Measurements from ENCODE around the gene UST. TPM values are rescaled to one million over a fixed set of nuclear protein-coding genes. Genes with fewer than 3 reads are reported as not detected.

UST gene
- total RNA-seq, 1 donor from 2014 or later = 5.2 TPM

DNA sequence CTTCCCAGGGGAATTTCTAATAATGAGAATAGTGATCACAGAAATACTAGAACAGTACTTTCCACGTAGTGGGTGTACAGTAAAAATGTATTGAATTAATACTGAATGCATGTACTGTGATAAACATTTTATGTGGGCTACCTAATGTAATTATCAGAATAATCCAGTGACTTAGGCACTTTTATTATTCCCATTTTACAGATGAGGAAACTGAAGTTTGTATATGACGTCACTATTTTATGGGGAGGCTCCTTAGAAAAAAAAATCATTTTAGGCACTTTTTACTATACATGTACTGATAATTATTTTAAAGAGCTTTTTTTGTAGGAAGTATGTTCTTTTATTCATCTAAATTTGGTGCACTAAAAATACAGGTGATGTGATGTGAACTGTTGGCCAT lies 295.1 kb downstream of the UST start:
- TF ChIP-seq CTCF (IDR thresholded peaks at IDR 0.05; ENCODE audit: insufficient read depth, low read length, poor library complexity, severe bottlenecking) = no peak
- no peaks in the 10 kb centered on the region for H3K27me3 ChIP-seq (ENCODE audit: control insufficient read depth, insufficient read depth, low read length)
- no peak overlapping the region for H3K4me3 ChIP-seq (ENCODE audit: low read depth, low read length)
- DNase-seq (ENCODE audit: low read depth) = no peak
- H3K36me3 ChIP-seq (ENCODE audit: control insufficient read depth, insufficient read depth, low read length) = no peaks in the 10 kb centered on the region

GRCh38 chr6:149043476-149044130 lies 296.8 kb downstream of the UST start:
- peak; percentile 36 for TF ChIP-seq CTCF (IDR thresholded peaks at IDR 0.05; ENCODE audit: insufficient read depth, low read length, poor library complexity, severe bottlenecking)
- Histone ChIP-seq H3K36me3 (ENCODE audit: control insufficient read depth, insufficient read depth, low read length) (no peaks in the 10 kb centered on the region), H3K4me3 (ENCODE audit: low read depth, low read length) (no peak overlapping the region), H3K27me3 (ENCODE audit: control insufficient read depth, insufficient read depth, low read length) (no peaks in the 10 kb centered on the region)
- no peak for DNase-seq (ENCODE audit: low read depth)

DNA sequence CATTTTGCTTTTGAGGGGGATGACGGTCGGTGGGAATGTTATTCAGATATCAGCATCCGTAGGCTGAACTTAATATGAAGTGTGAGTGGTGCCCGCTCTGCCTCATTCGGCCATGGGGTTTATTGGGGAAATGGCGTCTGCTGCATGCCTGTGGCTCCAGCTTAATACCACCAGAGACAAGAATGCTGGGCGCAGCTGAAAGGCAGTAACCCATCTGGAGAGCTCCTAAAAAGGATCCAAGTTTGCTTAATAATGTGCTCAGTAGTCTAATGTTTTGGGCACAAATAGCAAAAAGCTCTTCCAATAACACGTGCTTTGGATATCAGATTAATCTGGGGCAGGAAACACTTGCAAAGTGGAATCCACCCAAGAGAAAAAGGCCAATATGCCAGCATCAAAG lies 297.7 kb downstream of the UST start:
- no peaks in the 10 kb centered on the region for H3K27me3 ChIP-seq (ENCODE audit: control insufficient read depth, insufficient read depth, low read length)
- H3K4me3 ChIP-seq (ENCODE audit: low read depth, low read length) = no peak overlapping the region
- TF ChIP-seq CTCF (IDR thresholded peaks at IDR 0.05; ENCODE audit: insufficient read depth, low read length, poor library complexity, severe bottlenecking) = no peak
- DNase-seq (ENCODE audit: low read depth) = no peak
- H3K36me3 ChIP-seq (ENCODE audit: control insufficient read depth, insufficient read depth, low read length) = no peaks in the 10 kb centered on the region

DNA sequence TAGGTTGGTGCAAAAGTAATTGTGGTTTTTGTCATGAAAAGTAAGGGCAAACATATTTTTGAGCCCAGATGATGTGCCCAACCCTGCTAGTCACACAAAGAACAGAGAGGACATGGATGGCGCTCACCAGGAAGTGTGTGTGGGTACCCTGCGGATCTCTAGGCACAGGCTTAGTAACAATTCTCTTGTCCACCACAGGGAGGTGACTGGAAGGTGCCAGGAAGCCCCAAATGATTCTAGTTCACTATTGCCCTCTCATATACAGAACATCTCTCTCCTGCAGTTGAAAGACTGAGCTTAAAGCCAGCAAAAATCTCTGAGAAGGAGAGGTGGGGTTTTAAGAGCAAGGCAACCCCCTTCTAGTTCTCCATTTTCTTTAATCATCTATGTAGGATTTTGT lies 298.6 kb downstream of the UST start:
- no peak for TF ChIP-seq CTCF (IDR thresholded peaks at IDR 0.05; ENCODE audit: insufficient read depth, low read length, poor library complexity, severe bottlenecking)
- Histone ChIP-seq H3K36me3 (ENCODE audit: control insufficient read depth, insufficient read depth, low read length) (no peaks in the 10 kb centered on the region), H3K4me3 (ENCODE audit: low read depth, low read length) (no peak overlapping the region), H3K27me3 (ENCODE audit: control insufficient read depth, insufficient read depth, low read length) (no peaks in the 10 kb centered on the region)
- DNase-seq (ENCODE audit: low read depth) = no peak

DNA sequence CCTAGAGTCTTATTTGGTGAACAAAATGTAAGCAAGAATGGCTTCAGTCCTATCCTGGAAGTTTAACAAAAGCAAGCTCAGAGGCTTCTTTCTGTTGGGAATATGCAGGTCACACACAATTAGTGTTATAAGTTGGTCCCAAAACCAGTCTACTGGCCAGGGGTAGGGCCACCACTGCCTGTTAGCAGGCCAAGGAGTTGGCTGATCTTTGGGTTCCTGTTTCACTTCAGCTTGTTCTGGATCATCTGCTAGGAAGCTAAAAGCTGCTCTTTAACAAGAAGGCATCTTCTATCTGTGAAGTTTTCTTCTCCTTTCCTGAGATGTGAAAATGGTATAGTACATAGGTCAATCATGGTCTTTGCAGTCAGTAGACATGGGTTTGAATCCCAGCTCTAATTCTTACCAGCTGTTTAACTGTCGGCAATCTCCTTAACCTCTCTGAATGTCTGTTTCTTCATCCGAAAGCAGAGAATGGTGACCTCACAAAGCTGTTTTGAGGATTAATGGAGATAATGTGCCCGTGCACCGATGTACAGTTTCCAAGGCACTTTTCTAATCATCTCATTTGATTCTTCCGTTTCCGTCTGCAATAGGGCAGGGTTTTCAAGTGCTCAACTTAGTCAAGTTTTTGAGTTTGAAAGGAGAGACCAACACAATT lies 299.5 kb downstream of the UST start:
- Histone ChIP-seq H3K27me3 (ENCODE audit: control insufficient read depth, insufficient read depth, low read length) (no peaks in the 10 kb centered on the region), H3K4me3 (ENCODE audit: low read depth, low read length) (no peak overlapping the region), H3K36me3 (ENCODE audit: control insufficient read depth, insufficient read depth, low read length) (no peaks in the 10 kb centered on the region)
- no peak for TF ChIP-seq CTCF (IDR thresholded peaks at IDR 0.05; ENCODE audit: insufficient read depth, low read length, poor library complexity, severe bottlenecking)
- no peak for DNase-seq (ENCODE audit: low read depth)

DNA sequence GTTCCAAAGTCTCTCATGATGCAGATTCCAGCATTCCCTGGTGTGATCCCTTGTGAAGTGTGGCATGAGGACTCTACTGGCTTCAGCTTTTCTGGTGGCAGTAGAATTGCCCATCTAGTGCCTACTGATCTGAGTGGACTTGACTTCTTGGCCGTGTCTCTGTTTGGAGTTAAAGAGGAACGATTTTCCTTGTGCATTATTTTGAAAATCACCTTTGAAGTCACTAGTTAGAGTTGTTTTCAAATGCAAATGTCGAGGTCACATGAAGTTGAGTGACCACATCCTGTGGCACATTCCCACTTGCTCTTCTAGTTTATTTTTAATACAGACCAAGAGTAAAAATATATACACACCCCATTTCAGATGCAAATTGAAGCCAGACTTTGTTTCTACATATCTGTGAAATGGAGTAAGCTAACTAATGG lies 300.0 kb downstream of the UST start:
- Histone ChIP-seq H3K4me3 (ENCODE audit: low read depth, low read length) (no peak overlapping the region), H3K27me3 (ENCODE audit: control insufficient read depth, insufficient read depth, low read length) (no peaks in the 10 kb centered on the region), H3K36me3 (ENCODE audit: control insufficient read depth, insufficient read depth, low read length) (no peaks in the 10 kb centered on the region)
- no peak for TF ChIP-seq CTCF (IDR thresholded peaks at IDR 0.05; ENCODE audit: insufficient read depth, low read length, poor library complexity, severe bottlenecking)
- no peak for DNase-seq (ENCODE audit: low read depth)
